ENCODE results near the gene ABLIM1. TPM values are rescaled to one million over a fixed set of nuclear protein-coding genes. Genes with fewer than 3 reads are reported as not detected.

ABLIM1 gene
- total and polyA plus RNA-seq, 10 of the 15 experiments (the other 5 are each of a cell fraction or from before 2014, with no cell fraction given), result 14.2 to 50.5 (median 28.1) TPM

DNA sequence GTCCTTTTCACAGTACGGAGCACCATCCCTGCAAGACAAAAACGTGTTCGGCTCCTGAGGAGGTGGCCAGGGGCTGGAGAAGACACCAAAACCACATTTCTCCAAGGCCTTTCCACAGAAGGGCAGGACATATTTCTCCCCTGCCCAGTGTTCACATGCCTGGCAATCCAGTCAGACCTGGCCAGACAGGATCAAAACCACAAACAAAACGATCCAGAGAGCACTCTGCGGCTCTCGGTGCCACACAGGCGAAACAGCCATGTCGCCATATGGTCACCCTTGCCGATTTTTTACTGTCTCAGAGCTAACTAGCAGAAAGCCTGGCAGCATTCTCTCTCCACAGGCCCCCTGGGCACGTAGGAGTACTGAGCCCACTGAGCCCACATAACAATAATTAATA lies 113.0 kb downstream of the ABLIM1 start:
- in situ Hi-C loops (cut with MboI), result loop anchor here (5.0 to 25.0 kb wide), 3 partner anchors 108 to 580 kb away; no protein-coding TSS in a partner anchor

GRCh38 chr10:114544045-114544659 lies 113.9 kb downstream of the ABLIM1 start:
- DNase-seq (ENCODE audit: low read depth, low spot score), result peak; percentile 66
- ChIA-PET SMC1A (ENCODE audit: uncharacterized antibody, unreplicated experiment) (interaction anchor here (0.8 to 2.4 kb wide), 5 partner anchors 17 to 240 kb away, joined by 3 to 15 read pairs (median 5); no protein-coding TSS in a partner anchor), RAD21 (ENCODE audit: unreplicated experiment) (interaction anchor here (1.0 to 6.7 kb wide), 4 partner anchors 18 to 240 kb away, joined by 5 to 56 read pairs (median 9); no protein-coding TSS in a partner anchor), POLR2A (interaction anchor here (1.0 to 1.3 kb wide), 2 partner anchors 17 to 25 kb away, joined by 3 to 7 read pairs; no protein-coding TSS in a partner anchor), CTCF (interaction anchor here (0.8 to 7.5 kb wide), 4 partner anchors 8 to 73 kb away, joined by 3 to 98 read pairs (median 4); no protein-coding TSS in a partner anchor)
- peak overlapping the region; percentile 33 for H3K4me2 ChIP-seq (ENCODE audit: control insufficient read depth, insufficient read depth)
- H4K20me1 ChIP-seq (ENCODE audit: control insufficient read depth, insufficient read depth), result no peaks in the 10 kb centered on the region
- BruUV-seq (replicated peaks), result no TSS peak
- H3K36me3 ChIP-seq (ENCODE audit: control insufficient read depth in 2 of 2, insufficient read depth in 2 of 2, low read length in 1 of 2), result no peaks in the 10 kb centered on the region
- H3K4me3 ChIP-seq, result peak overlapping the region; percentile 11; the same call in 1 of the 2 replicates
- H3K9me3 ChIP-seq (replicated peaks; ENCODE audit: control insufficient read depth, insufficient read depth, low read length), result no peaks in the 10 kb centered on the region
- peak overlapping the region; percentile 15 for H2AFZ ChIP-seq (ENCODE audit: control insufficient read depth, low read depth, low read length)
- peak; percentile 54 for FAIRE-seq
- no peaks in the 10 kb centered on the region for H3K27me3 ChIP-seq (replicated peaks in 1 of 2; ENCODE audit: control insufficient read depth in 2 of 2, insufficient read depth in 2 of 2, low read length in 1 of 2)
- ATAC-seq, result peak; percentile 89
- in situ Hi-C loops (cut with MboI) (loop anchor here (10.0 to 25.0 kb wide), 2 partner anchors 107 to 581 kb away; no protein-coding TSS in a partner anchor), intact Hi-C loops (cut with micrococcal nuclease; ENCODE audit: unreplicated experiment) (no loop called here)
- H3K79me2 ChIP-seq (ENCODE audit: control insufficient read depth, insufficient read depth, low read length), result no peaks in the 10 kb centered on the region
- WGBS (ENCODE audit: insufficient coverage, insufficient replicate concordance, low lambda C conversion rate, missing lambda C conversion rate), result 18% methylated on average over 9 of the region's 9 CpGs
- H3K4me1 ChIP-seq (ENCODE audit: control insufficient read depth, insufficient read depth, low read length), result peaks cover 42% of the 10 kb centered on the region
- H3K9ac ChIP-seq (ENCODE audit: control insufficient read depth, insufficient read depth, low read length), result peak overlapping the region; percentile 29
- H3K27ac ChIP-seq (ENCODE audit: control insufficient read depth, insufficient read depth), result peak overlapping the region; percentile 29
- TF ChIP-seq SPI1 (IDR thresholded peaks at IDR 0.05; ENCODE audit: borderline replicate concordance, insufficient read depth, low read depth, low read length) (peak; percentile 41; the same call in 1 of the 2 replicates), RAD51 (IDR thresholded peaks at IDR 0.05) (no peak), FOS (IDR thresholded peaks at IDR 0.05; ENCODE audit: borderline replicate concordance, extremely low read depth, insufficient read length) (no peak), RB1 (IDR thresholded peaks at IDR 0.05; ENCODE audit: borderline replicate concordance) (no peak), TCF7 (IDR thresholded peaks at IDR 0.05; ENCODE audit: borderline replicate concordance) (no peak), DPF2 (IDR thresholded peaks at IDR 0.05) (no peak), ZNF24 (IDR thresholded peaks at IDR 0.05) (no peak), E2F4 (IDR thresholded peaks at IDR 0.05; ENCODE audit: low read depth, low read length) (no peak), CHD4 (IDR thresholded peaks at IDR 0.05) (no peak), STAT3 (IDR thresholded peaks at IDR 0.05; ENCODE audit: low read depth, low read length) (no peak), EED (IDR thresholded peaks at IDR 0.05; ENCODE audit: low read depth) (peak; percentile 68), IKZF2 (IDR thresholded peaks at IDR 0.05) (peak; percentile 39 to 67; a peak in 3 of 4 replicates), EP300 (IDR thresholded peaks at IDR 0.05; ENCODE audit: borderline replicate concordance in 1 of 2, control insufficient read depth in 1 of 2, low read depth in 2 of 2, low read length in 2 of 2) (no peak), FOXM1 (IDR thresholded peaks at IDR 0.05; ENCODE audit: low read depth, low read length) (no peak)

More for the DNA sequence above, 113.0 kb downstream of the ABLIM1 start:
- no peaks in the 10 kb centered on the region for H3K36me3 ChIP-seq (ENCODE audit: control insufficient read depth in 2 of 2, insufficient read depth in 2 of 2, low read length in 1 of 2)
- H2AFZ ChIP-seq (ENCODE audit: control insufficient read depth, low read depth, low read length), result no peak overlapping the region
- no peak overlapping the region for H3K9ac ChIP-seq (ENCODE audit: control insufficient read depth, insufficient read depth, low read length)
- ChIA-PET SMC1A (ENCODE audit: uncharacterized antibody, unreplicated experiment) (interaction anchor here (2.3 to 2.4 kb wide), 2 partner anchors 74 to 75 kb away, joined by 6 to 15 read pairs; no protein-coding TSS in a partner anchor), POLR2A (no interaction called here), RAD21 (ENCODE audit: unreplicated experiment) (interaction anchor here (0.6 to 6.7 kb wide), 3 partner anchors 73 to 241 kb away, joined by 3 to 56 read pairs (median 5); no protein-coding TSS in a partner anchor), CTCF (interaction anchor here (0.9 to 7.5 kb wide), 3 partner anchors 8 to 81 kb away, joined by 3 to 98 read pairs (median 5); no protein-coding TSS in a partner anchor)
- H3K4me3 ChIP-seq, result no peak overlapping the region
- TF ChIP-seq RAD51 (IDR thresholded peaks at IDR 0.05) (no peak), RUNX3 (IDR thresholded peaks at IDR 0.05; ENCODE audit: low read length) (no peak), BRCA1 (IDR thresholded peaks at IDR 0.05; ENCODE audit: low read depth, low read length) (no peak), MTA3 (IDR thresholded peaks at IDR 0.05; ENCODE audit: borderline replicate concordance, low read length) (no peak), ZNF217 (IDR thresholded peaks at IDR 0.05) (no peak)
- H3K4me1 ChIP-seq (ENCODE audit: control insufficient read depth, insufficient read depth, low read length), result peaks cover 33% of the 10 kb centered on the region
- H4K20me1 ChIP-seq (ENCODE audit: control insufficient read depth, insufficient read depth), result no peaks in the 10 kb centered on the region
- no peak overlapping the region for H3K27ac ChIP-seq (ENCODE audit: control insufficient read depth, insufficient read depth)
- intact Hi-C loops (cut with micrococcal nuclease; ENCODE audit: unreplicated experiment), result loop anchor here (5.0 kb wide), 1 partner anchor 243 kb away; no protein-coding TSS in a partner anchor
- H3K9me3 ChIP-seq (replicated peaks; ENCODE audit: control insufficient read depth, insufficient read depth, low read length), result no peaks in the 10 kb centered on the region
- WGBS (ENCODE audit: insufficient coverage, insufficient replicate concordance, low lambda C conversion rate, missing lambda C conversion rate), result 40% methylated on average over 10 of the region's 10 CpGs
- no peaks in the 10 kb centered on the region for H3K27me3 ChIP-seq (replicated peaks in 1 of 2; ENCODE audit: control insufficient read depth in 2 of 2, insufficient read depth in 2 of 2, low read length in 1 of 2)
- DNase-seq (ENCODE audit: low read depth, low spot score), result no peak
- no peak for ATAC-seq
- FAIRE-seq, result no peak
- no peaks in the 10 kb centered on the region for H3K79me2 ChIP-seq (ENCODE audit: control insufficient read depth, insufficient read depth, low read length)
- peak overlapping the region; percentile 23; the same call in 1 of the 2 replicates for H3K4me2 ChIP-seq (ENCODE audit: control insufficient read depth, insufficient read depth)
- no TSS peak for BruUV-seq (replicated peaks)
